SK-N-SH treated with all-trans-retinoic acid at 6 μM for 48 hours (cell line): ENCODE data around the gene PPOX.

Experiments used
- ATAC-seq: fragments of 200-7000 bp; cut with Tn5 transposase; 3 replicates; pipeline ENCODE4 v1.9.1; 2020; ENCODE audit warnings: mild to moderate bottlenecking, moderate library complexity
- ARNTL ChIP-seq: fragments of 450-650 bp; formaldehyde crosslinking; IDR thresholded peaks from 2 replicates; pipeline ENCODE4 v1.5.0; 2020; ENCODE audit warnings: low read depth, mild to moderate bottlenecking, moderate library complexity, borderline replicate concordance
- CREB5 ChIP-seq: fragments of 250-450 bp; sonication (Bioruptor Pico); IDR thresholded peaks from 2 replicates; pipeline ENCODE4 v1.5.1; 2020; ENCODE audit warnings: low read depth, mild to moderate bottlenecking, moderate library complexity
- CSDC2 ChIP-seq: fragments of 250-450 bp; sonication (Bioruptor Pico); IDR thresholded peaks from 2 replicates; pipeline ENCODE4 v1.5.0; 2020; ENCODE audit warnings: mild to moderate bottlenecking, moderate library complexity
- ESRRG ChIP-seq: fragments of 250-450 bp; sonication (Bioruptor Pico); IDR thresholded peaks from 2 replicates; pipeline ENCODE4 v1.6.1; 2021; ENCODE audit warnings: mild to moderate bottlenecking
- OSR1 ChIP-seq: fragments of 250-450 bp; sonication (Bioruptor Pico); IDR thresholded peaks from 2 replicates; pipeline ENCODE4 v1.8.0; 2022; ENCODE audit warnings: moderate library complexity, mild to moderate bottlenecking, inconsistent platforms
- PATZ1 ChIP-seq: fragments of 250-450 bp; sonication (Bioruptor Pico); IDR thresholded peaks from 2 replicates; pipeline ENCODE4 v1.8.0; 2020; ENCODE audit warnings: mild to moderate bottlenecking, moderate library complexity, borderline replicate concordance
- PPARA ChIP-seq: fragments of 250-450 bp; sonication (Bioruptor Pico); IDR thresholded peaks from 2 replicates; pipeline ENCODE4 v1.5.0; 2020; ENCODE audit warnings: mild to moderate bottlenecking, borderline replicate concordance
- RARB ChIP-seq: fragments of 250-450 bp; sonication (Bioruptor Pico); IDR thresholded peaks from 2 replicates; pipeline ENCODE4 v1.8.0; 2021; ENCODE audit warnings: mild to moderate bottlenecking, moderate library complexity
- TCF4 ChIP-seq: fragments of 250-450 bp; sonication (Bioruptor Pico); IDR thresholded peaks from 2 replicates; pipeline ENCODE4 v1.8.0; 2021; ENCODE audit warnings: mild to moderate bottlenecking, moderate library complexity, borderline replicate concordance
- TOX ChIP-seq: fragments of 250-450 bp; sonication (Bioruptor Pico); IDR thresholded peaks from 2 replicates; pipeline ENCODE4 v1.8.0; 2021; ENCODE audit warnings: mild to moderate bottlenecking, moderate library complexity, borderline replicate concordance
- ZC3H10 ChIP-seq: fragments of 250-450 bp; sonication (Bioruptor Pico); IDR thresholded peaks from 2 replicates; pipeline ENCODE4 v1.5.1; 2021; ENCODE audit warnings: mild to moderate bottlenecking, moderate library complexity
- ZFP3 ChIP-seq: fragments of 250-450 bp; sonication (Bioruptor Pico); IDR thresholded peaks from 2 replicates; pipeline ENCODE4 v1.5.0; 2020; ENCODE audit warnings: mild to moderate bottlenecking, moderate library complexity
- ZNF70 ChIP-seq: fragments of 450-650 bp; formaldehyde crosslinking; IDR thresholded peaks from 2 replicates; pipeline ENCODE4 v1.5.0; 2020; ENCODE audit warnings: mild to moderate bottlenecking, moderate library complexity
- ZNF8 ChIP-seq: fragments of 450-650 bp; formaldehyde crosslinking; IDR thresholded peaks from 2 replicates; pipeline ENCODE4 v1.5.0; 2020; ENCODE audit warnings: mild to moderate bottlenecking, moderate library complexity
- TF ChIP-seq, protein P1 (sequence below): fragments of 250-450 bp; sonication (Bioruptor Pico); IDR thresholded peaks from 2 replicates; pipeline ENCODE4 v1.5.1; 2021; ENCODE audit warnings: mild to moderate bottlenecking, moderate library complexity
- TF ChIP-seq, protein P2 (sequence below): fragments of 250-450 bp; sonication (Bioruptor Pico); IDR thresholded peaks from 2 replicates; pipeline ENCODE4 v1.8.0; 2021; ENCODE audit warnings: low read depth, mild to moderate bottlenecking, moderate library complexity, borderline replicate concordance
- TF ChIP-seq, protein P3 (sequence below): fragments of 250-450 bp; sonication (Bioruptor Pico); IDR thresholded peaks from 2 replicates; pipeline ENCODE4 v1.5.0; 2020; ENCODE audit warnings: mild to moderate bottlenecking, moderate library complexity

The PPOX gene

DNA sequence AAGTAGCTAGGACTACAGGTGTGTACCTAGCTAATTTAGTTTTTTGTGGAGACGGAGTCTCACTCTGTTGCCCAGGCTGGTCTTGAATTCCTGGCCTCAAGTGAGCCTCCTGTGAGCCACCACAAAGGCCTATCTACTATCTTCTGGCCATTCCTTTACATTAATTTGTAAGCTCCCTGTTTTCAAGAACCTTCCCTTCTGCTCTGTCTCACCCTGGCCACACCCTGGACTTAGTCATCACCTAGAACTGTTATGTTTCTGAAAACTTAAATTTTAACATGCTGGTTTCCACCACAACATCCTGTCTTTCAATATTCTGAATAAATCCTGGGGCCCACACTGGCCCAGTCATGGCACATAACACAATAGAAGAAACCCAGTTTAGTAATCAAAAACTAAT is 16.0 kb downstream of the PPOX start:
- TF ChIP-seq, protein P1, sequence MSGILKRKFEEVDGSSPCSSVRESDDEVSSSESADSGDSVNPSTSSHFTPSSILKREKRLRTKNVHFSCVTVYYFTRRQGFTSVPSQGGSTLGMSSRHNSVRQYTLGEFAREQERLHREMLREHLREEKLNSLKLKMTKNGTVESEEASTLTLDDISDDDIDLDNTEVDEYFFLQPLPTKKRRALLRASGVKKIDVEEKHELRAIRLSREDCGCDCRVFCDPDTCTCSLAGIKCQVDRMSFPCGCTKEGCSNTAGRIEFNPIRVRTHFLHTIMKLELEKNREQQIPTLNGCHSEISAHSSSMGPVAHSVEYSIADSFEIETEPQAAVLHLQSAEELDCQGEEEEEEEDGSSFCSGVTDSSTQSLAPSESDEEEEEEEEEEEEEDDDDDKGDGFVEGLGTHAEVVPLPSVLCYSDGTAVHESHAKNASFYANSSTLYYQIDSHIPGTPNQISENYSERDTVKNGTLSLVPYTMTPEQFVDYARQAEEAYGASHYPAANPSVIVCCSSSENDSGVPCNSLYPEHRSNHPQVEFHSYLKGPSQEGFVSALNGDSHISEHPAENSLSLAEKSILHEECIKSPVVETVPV (CRISPR knock-in tag), result no peak
- TF ChIP-seq, protein P2, sequence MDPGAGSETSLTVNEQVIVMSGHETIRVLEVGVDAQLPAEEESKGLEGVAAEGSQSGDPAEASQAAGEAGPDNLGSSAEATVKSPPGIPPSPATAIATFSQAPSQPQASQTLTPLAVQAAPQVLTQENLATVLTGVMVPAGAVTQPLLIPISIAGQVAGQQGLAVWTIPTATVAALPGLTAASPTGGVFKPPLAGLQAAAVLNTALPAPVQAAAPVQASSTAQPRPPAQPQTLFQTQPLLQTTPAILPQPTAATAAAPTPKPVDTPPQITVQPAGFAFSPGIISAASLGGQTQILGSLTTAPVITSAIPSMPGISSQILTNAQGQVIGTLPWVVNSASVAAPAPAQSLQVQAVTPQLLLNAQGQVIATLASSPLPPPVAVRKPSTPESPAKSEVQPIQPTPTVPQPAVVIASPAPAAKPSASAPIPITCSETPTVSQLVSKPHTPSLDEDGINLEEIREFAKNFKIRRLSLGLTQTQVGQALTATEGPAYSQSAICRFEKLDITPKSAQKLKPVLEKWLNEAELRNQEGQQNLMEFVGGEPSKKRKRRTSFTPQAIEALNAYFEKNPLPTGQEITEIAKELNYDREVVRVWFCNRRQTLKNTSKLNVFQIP (CRISPR knock-in tag), result no peak
- TF ChIP-seq ARNTL (CRISPR knock-in tag) (no peak), ZNF70 (no peak), CREB5 (CRISPR knock-in tag) (no peak), ZC3H10 (CRISPR knock-in tag) (no peak), ZFP3 (CRISPR knock-in tag) (no peak), ESRRG (CRISPR knock-in tag) (no peak)
- ATAC-seq, result no peak

DNA sequence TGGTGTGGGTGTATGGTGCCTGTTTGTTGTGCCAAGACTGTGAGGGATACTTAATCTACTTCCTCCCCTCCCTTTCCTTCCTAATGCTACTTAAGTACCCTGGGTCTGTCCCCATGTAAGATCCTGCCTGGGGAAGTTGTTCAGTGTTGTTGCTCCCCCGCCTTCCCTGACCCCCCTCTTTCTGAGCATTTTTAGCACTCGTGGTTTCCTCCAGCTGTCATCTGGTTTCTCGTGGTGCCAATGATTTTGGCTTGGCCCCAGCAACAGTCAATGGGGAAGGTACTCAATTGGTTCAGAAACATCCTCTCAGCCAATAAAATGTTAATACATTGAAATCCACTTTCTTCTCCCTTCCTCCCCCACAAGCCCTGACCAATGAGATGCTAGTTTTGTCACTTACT is 19.1 kb downstream of the PPOX start:
- no peak for TF ChIP-seq OSR1 (CRISPR knock-in tag)
- no peak for TF ChIP-seq PPARA
- no peak for TF ChIP-seq TCF4 (CRISPR knock-in tag)
- TF ChIP-seq PATZ1, result no peak
- no peak for TF ChIP-seq ZNF8 (CRISPR knock-in tag)
- TF ChIP-seq RARB, result no peak
- TF ChIP-seq ZNF70, result no peak
- no peak for TF ChIP-seq ARNTL (CRISPR knock-in tag)
- no peak for TF ChIP-seq CSDC2 (CRISPR knock-in tag)
- TF ChIP-seq, protein P3, sequence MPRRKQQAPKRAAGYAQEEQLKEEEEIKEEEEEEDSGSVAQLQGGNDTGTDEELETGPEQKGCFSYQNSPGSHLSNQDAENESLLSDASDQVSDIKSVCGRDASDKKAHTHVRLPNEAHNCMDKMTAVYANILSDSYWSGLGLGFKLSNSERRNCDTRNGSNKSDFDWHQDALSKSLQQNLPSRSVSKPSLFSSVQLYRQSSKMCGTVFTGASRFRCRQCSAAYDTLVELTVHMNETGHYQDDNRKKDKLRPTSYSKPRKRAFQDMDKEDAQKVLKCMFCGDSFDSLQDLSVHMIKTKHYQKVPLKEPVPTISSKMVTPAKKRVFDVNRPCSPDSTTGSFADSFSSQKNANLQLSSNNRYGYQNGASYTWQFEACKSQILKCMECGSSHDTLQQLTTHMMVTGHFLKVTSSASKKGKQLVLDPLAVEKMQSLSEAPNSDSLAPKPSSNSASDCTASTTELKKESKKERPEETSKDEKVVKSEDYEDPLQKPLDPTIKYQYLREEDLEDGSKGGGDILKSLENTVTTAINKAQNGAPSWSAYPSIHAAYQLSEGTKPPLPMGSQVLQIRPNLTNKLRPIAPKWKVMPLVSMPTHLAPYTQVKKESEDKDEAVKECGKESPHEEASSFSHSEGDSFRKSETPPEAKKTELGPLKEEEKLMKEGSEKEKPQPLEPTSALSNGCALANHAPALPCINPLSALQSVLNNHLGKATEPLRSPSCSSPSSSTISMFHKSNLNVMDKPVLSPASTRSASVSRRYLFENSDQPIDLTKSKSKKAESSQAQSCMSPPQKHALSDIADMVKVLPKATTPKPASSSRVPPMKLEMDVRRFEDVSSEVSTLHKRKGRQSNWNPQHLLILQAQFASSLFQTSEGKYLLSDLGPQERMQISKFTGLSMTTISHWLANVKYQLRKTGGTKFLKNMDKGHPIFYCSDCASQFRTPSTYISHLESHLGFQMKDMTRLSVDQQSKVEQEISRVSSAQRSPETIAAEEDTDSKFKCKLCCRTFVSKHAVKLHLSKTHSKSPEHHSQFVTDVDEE (CRISPR knock-in tag), result no peak
- no peak for TF ChIP-seq TOX
- ATAC-seq, result peak; percentile 80

- ATAC-seq, result no peak
- TF ChIP-seq, protein P3 (CRISPR knock-in tag), result no peak
Observed at GRCh38 chr1:161185732-161186311, 19.6 kb downstream of the PPOX start.
